Fibroblast of lung (primary cell): ENCODE data around the gene NECTIN4. TPM values are rescaled to one million over a fixed set of nuclear protein-coding genes. Genes with fewer than 3 reads are reported as not detected.
"Not testable (repeated sequence)": the region's sequence is repeated elsewhere in the genome, so short reads cannot be mapped to it uniquely, and the experiment has no call there.

Experiments
- DNase-seq, 2 donors: peaks; one replicate each; pipeline versions ENCODE4 v3.0.0 to v3.0.0-alpha.2; 2010; ENCODE audit warnings: low read depth in 2 of 2
- H2AFZ ChIP-seq: 2 replicates; pipeline ENCODE4 v1.5.1; 2012; ENCODE audit warnings: low read length, control low read depth, inconsistent platforms
- H3K27ac ChIP-seq: 2 replicates; pipeline ENCODE4 v1.5.1; 2011; ENCODE audit warnings: low read length, control low read depth; ENCODE audit not compliant: insufficient read depth
- H3K27me3 ChIP-seq: 2 replicates; pipeline ENCODE4 v1.5.1; 2011; ENCODE audit warnings: mild to moderate bottlenecking, low read length; ENCODE audit not compliant: control insufficient read depth, insufficient read depth
- H3K36me3 ChIP-seq: 2 replicates; pipeline ENCODE4 v1.5.1; 2011; ENCODE audit warnings: low read length; ENCODE audit not compliant: control insufficient read depth, insufficient read depth
- H3K4me1 ChIP-seq: 2 replicates; pipeline ENCODE4 v1.5.1; 2011; ENCODE audit warnings: low read length; ENCODE audit not compliant: control insufficient read depth, insufficient read depth; ENCODE audit errors: extremely low read depth
- H3K4me2 ChIP-seq: 2 replicates; pipeline ENCODE4 v1.5.1; 2011; ENCODE audit warnings: low read length, control low read depth; ENCODE audit not compliant: insufficient read depth; ENCODE audit errors: extremely low read depth
- H3K4me3 ChIP-seq, 4 experiments: fragments of 200-600 bp in 1 of 4; sonication (generic) in 1 of 4; replicated peaks in 1 of 4; 2 replicates each; pipeline ENCODE4 v1.5.1; 2011 to 2016; ENCODE audit warnings: low read length in 4 of 4, low read depth in 3 of 4, mild to moderate bottlenecking in 3 of 4, control low read depth in 2 of 4, inconsistent platforms in 1 of 4, mixed read lengths in 1 of 4; ENCODE audit not compliant: insufficient read depth in 1 of 4; ENCODE audit errors: control extremely low read depth in 1 of 4
- H3K79me2 ChIP-seq: 2 replicates; pipeline ENCODE4 v1.5.1; 2012; ENCODE audit warnings: mild to moderate bottlenecking, low read length, inconsistent platforms; ENCODE audit not compliant: control insufficient read depth, insufficient read depth
- H3K9ac ChIP-seq: 2 replicates; pipeline ENCODE4 v1.5.1; 2011; ENCODE audit warnings: mild to moderate bottlenecking, low read length, control low read depth; ENCODE audit not compliant: insufficient read depth
- H3K9me3 ChIP-seq: 2 replicates; pipeline ENCODE4 v1.5.1; 2012; ENCODE audit warnings: low read depth, low read length; ENCODE audit not compliant: control insufficient read depth, insufficient read depth
- H4K20me1 ChIP-seq: 2 replicates; pipeline ENCODE4 v1.5.1; 2011; ENCODE audit warnings: low read length; ENCODE audit not compliant: control insufficient read depth, insufficient read depth; ENCODE audit errors: extremely low read depth
- CTCF ChIP-seq, 2 donors: IDR thresholded peaks in 1 of 2; conservative IDR thresholded peaks in 1 of 2; 1 replicate in 1 of 2; 2 replicates in 1 of 2; pipeline ENCODE4 v1.5.1; 2011 to 2012; ENCODE audit warnings: low read length in 2 of 2, control low read depth in 1 of 2, inconsistent platforms in 1 of 2, low read depth in 1 of 2, mild to moderate bottlenecking in 1 of 2
- EZH2 ChIP-seq: IDR thresholded peaks from 2 replicates; pipeline ENCODE4 v1.5.1; 2012; ENCODE audit warnings: low read length, control low read depth, mild to moderate bottlenecking; ENCODE audit errors: missing control alignments
- polyA plus RNA-seq, 2 donors: library from polyadenylated mRNA; depleted of rRNA in 1 of 2; stranded (reverse) in 1 of 2; unstranded in 1 of 2; fragments of >200 nt; gene quantifications; 2 replicates each; pipeline ENCODE4 v1.2.1, GENCODE V29; 2011 to 2012; ENCODE audit warnings: missing spikeins in 1 of 2
- total RNA-seq: library from RNA; depleted of rRNA; stranded (reverse); fragments of >200 nt; gene quantifications from 2 replicates; pipeline ENCODE4 v1.2.1, GENCODE V29; 2014

The NECTIN4 gene
- total and polyA plus RNA-seq, 2 donors (not counting 1 experiment from before 2014, with no cell fraction given), result 0.16 to 0.33 TPM

- no peak overlapping the region for H3K4me2 ChIP-seq
- TF ChIP-seq EZH2 (no peak), CTCF (conservative IDR thresholded peaks at IDR 0.05 in 1 of 2, IDR thresholded peaks at IDR 0.05 in 1 of 2; ENCODE audit: low read depth in 1 of 2, low read length in 2 of 2) (no peak)
- H3K79me2 ChIP-seq, result no peaks in the 10 kb centered on the region
- DNase-seq, result no peak
- H3K27me3 ChIP-seq, result peaks cover 4% of the 10 kb centered on the region
- no peak overlapping the region for H3K27ac ChIP-seq
- no peak overlapping the region for H3K4me3 ChIP-seq
- no peaks in the 10 kb centered on the region for H4K20me1 ChIP-seq
- H3K9me3 ChIP-seq, result no peaks in the 10 kb centered on the region
- no peaks in the 10 kb centered on the region for H3K36me3 ChIP-seq
- no peaks in the 10 kb centered on the region for H3K4me1 ChIP-seq
- no peak overlapping the region for H3K9ac ChIP-seq
- no peak overlapping the region for H2AFZ ChIP-seq
Observed at GRCh38 chr1:161069241-161069640, 20.1 kb downstream of the NECTIN4 start.

- H3K4me1 ChIP-seq, result no peaks in the 10 kb centered on the region
- TF ChIP-seq CTCF (conservative IDR thresholded peaks at IDR 0.05 in 1 of 2, IDR thresholded peaks at IDR 0.05 in 1 of 2; ENCODE audit: low read depth in 1 of 2, low read length in 2 of 2) (no peak), EZH2 (no peak)
- H3K4me3 ChIP-seq, result no peak overlapping the region
- H4K20me1 ChIP-seq, result no peaks in the 10 kb centered on the region
- H3K27me3 ChIP-seq, result peaks cover 4% of the 10 kb centered on the region
- no peaks in the 10 kb centered on the region for H3K79me2 ChIP-seq
- no peaks in the 10 kb centered on the region for H3K9me3 ChIP-seq
- no peak overlapping the region for H3K4me2 ChIP-seq
- H3K27ac ChIP-seq, result no peak overlapping the region
- H3K9ac ChIP-seq, result no peak overlapping the region
- H3K36me3 ChIP-seq, result no peaks in the 10 kb centered on the region
- DNase-seq, result no peak
- no peak overlapping the region for H2AFZ ChIP-seq
Observed at GRCh38 chr1:161068306-161069234, 20.8 kb downstream of the NECTIN4 start.

GRCh38 chr1:161066694-161067093 is 22.7 kb downstream of the NECTIN4 start:
- no peaks in the 10 kb centered on the region for H3K4me1 ChIP-seq
- H3K79me2 ChIP-seq, result no peaks in the 10 kb centered on the region
- H3K9me3 ChIP-seq, result no peaks in the 10 kb centered on the region
- no peaks in the 10 kb centered on the region for H4K20me1 ChIP-seq
- DNase-seq, result no peak
- TF ChIP-seq EZH2, result no peak
- no peaks in the 10 kb centered on the region for H3K36me3 ChIP-seq
- no peak overlapping the region for H3K27ac ChIP-seq
- no peak overlapping the region for H3K4me2 ChIP-seq
- H3K9ac ChIP-seq, result no peak overlapping the region
- H3K4me3 ChIP-seq, result no peak overlapping the region
- no peak overlapping the region for H2AFZ ChIP-seq
- peaks cover 4% of the 10 kb centered on the region for H3K27me3 ChIP-seq

- H3K27me3 ChIP-seq, H3K79me2 ChIP-seq, H3K4me2 ChIP-seq, H3K27ac ChIP-seq, H3K9ac ChIP-seq, H3K4me1 ChIP-seq, H3K9me3 ChIP-seq, H3K4me3 ChIP-seq, H2AFZ ChIP-seq, DNase-seq, H4K20me1 ChIP-seq, H3K36me3 ChIP-seq: not testable (repeated sequence)
Observed at GRCh38 chr1:161065681-161066080, 23.7 kb downstream of the NECTIN4 start.

GRCh38 chr1:161063936-161064335 is 25.4 kb downstream of the NECTIN4 start:
- not testable (repeated sequence) for H3K79me2 ChIP-seq, H3K27me3 ChIP-seq, H4K20me1 ChIP-seq, H3K9me3 ChIP-seq, H3K4me1 ChIP-seq, H3K9ac ChIP-seq, H3K27ac ChIP-seq, H3K4me3 ChIP-seq, H3K4me2 ChIP-seq, DNase-seq, H3K36me3 ChIP-seq, H2AFZ ChIP-seq
